Ishikawa (cell line): ENCODE data around the gene CD6.
A peak's percentile ranks its signal among the peaks of the same experiment; 100 is the strongest.

ENCODE experiments used
- CEBPB ChIP-seq: IDR thresholded peaks from 2 replicates; pipeline ENCODE4 v1.6.1; 2012
- CREB1 ChIP-seq: IDR thresholded peaks from 2 replicates; pipeline ENCODE4 v1.6.1; 2012; ENCODE audit warnings: low read depth
- EGR1 ChIP-seq: IDR thresholded peaks from 2 replicates; pipeline ENCODE4 v1.6.1; 2012
- EP300 ChIP-seq: IDR thresholded peaks from 2 replicates; pipeline ENCODE4 v1.6.1; 2012; ENCODE audit warnings: borderline replicate concordance
- FOXM1 ChIP-seq: IDR thresholded peaks from 2 replicates; pipeline ENCODE4 v1.6.1; 2012; ENCODE audit warnings: low read depth, borderline replicate concordance
- NFIC ChIP-seq: IDR thresholded peaks from 2 replicates; pipeline ENCODE4 v1.6.1; 2012
- RAD21 ChIP-seq: IDR thresholded peaks from 2 replicates; pipeline ENCODE4 v1.6.1; 2012; ENCODE audit warnings: low read depth
- REST ChIP-seq: IDR thresholded peaks from 2 replicates; pipeline ENCODE4 v1.6.1; 2012; ENCODE audit warnings: low read depth, mild to moderate bottlenecking
- TAF1 ChIP-seq: IDR thresholded peaks from 2 replicates; pipeline ENCODE4 v1.6.1; 2012; ENCODE audit warnings: low read depth, mild to moderate bottlenecking
- TCF12 ChIP-seq: IDR thresholded peaks from 2 replicates; pipeline ENCODE4 v1.6.1; 2012; ENCODE audit warnings: low read depth
- TEAD4 ChIP-seq: IDR thresholded peaks from 2 replicates; pipeline ENCODE4 v1.6.1; 2012
- USF1 ChIP-seq: IDR thresholded peaks from 2 replicates; pipeline ENCODE4 v1.6.1; 2012
- YY1 ChIP-seq: IDR thresholded peaks from 2 replicates; pipeline ENCODE4 v1.6.1; 2012; ENCODE audit warnings: low read depth
- ZBTB7A ChIP-seq: IDR thresholded peaks from 2 replicates; pipeline ENCODE4 v1.6.1; 2012; ENCODE audit warnings: low read depth
- TF ChIP-seq, protein P1 (sequence below): IDR thresholded peaks from 2 replicates; pipeline ENCODE4 v1.6.1; 2012

CD6 gene

DNA sequence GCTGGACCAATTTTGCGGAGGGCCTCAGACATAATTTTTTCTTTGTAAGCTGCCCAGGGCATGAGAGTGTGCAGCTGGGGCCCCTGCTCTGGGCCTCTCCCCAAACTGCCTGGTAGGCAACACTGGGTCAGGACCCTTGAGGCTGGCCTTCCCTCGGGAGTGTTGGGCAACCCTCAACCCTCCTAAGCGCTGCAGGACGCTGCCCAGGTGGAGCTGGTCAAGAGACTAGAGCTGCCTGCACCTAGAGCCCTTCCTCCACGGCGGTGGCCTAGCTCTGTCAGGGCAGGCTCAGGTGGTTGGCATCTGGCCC is 47.7 kb upstream of the CD6 start:
- TF ChIP-seq, protein P1, sequence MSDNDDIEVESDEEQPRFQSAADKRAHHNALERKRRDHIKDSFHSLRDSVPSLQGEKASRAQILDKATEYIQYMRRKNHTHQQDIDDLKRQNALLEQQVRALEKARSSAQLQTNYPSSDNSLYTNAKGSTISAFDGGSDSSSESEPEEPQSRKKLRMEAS = no peak
- TF ChIP-seq TCF12 = no peak
- TF ChIP-seq EP300 = no peak
- TF ChIP-seq EGR1 = no peak
- TF ChIP-seq ZBTB7A = no peak

DNA sequence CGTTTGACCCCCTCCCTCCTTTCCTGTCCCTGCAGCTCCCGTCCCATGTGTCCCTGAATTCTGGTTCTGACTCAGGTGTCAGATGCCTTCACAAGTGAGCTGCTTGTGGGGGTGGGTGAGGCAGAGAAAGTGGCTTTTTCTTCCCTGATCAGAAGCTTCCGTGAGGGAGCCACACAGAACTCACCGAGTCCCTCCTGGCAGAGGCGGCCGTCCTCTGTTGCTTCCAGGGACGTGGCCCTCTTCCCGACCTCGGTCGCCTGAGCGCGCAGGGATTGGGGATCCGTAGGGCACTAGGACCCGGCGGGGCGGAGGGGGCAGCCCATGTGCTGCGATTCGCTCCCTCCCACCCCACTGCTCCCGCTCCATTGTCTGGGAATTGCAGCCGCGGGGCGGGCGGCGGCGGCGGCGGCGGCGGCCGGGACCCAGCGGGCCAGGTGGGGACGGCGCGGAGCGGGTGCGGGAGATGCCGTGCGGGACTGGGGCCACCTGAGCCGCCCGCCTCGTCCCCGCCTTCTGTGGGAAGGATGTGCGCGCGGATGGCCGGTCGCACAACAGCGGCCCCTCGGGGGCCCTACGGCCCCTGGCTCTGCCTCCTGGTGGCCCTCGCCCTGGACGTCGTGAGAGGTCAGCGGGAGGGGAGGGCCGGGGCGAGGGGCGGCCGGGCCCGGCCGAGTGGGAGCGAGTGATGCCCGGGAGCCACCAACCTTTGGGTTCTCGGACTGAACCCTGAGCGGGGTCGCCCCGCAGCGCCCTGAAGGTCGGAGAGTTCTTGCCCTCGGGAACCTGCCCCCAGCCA is 47.2 kb upstream of the CD6 start, which contains the start of gene TMEM132A:
TMEM132A (plus strand) TSS at position 351 of the 796 bp plus-strand sequence; CDS start at position 525, 174 bp downstream.
- TF ChIP-seq RAD21 (no peak; the same call in 1 of the 2 replicates), TCF12 (peak; percentile 19; the same call in 1 of the 2 replicates), FOXM1 (no peak), EP300 (peak; percentile 49; the same call in 1 of the 2 replicates), YY1 (0 out of 2 replicates have a peak, but pooled peaks have one; percentile 26), CEBPB (no peak), USF1 (peak; percentile 82), ZBTB7A (peak; percentile 84), REST (no peak), EGR1 (no peak), CREB1 (no peak), TAF1 (0 out of 2 replicates have a peak, but pooled peaks have one; percentile 44), NFIC (no peak), TEAD4 (0 out of 2 replicates have a peak, but pooled peaks have one; percentile 11)
- TF ChIP-seq, protein P1 = peak; percentile 95

DNA sequence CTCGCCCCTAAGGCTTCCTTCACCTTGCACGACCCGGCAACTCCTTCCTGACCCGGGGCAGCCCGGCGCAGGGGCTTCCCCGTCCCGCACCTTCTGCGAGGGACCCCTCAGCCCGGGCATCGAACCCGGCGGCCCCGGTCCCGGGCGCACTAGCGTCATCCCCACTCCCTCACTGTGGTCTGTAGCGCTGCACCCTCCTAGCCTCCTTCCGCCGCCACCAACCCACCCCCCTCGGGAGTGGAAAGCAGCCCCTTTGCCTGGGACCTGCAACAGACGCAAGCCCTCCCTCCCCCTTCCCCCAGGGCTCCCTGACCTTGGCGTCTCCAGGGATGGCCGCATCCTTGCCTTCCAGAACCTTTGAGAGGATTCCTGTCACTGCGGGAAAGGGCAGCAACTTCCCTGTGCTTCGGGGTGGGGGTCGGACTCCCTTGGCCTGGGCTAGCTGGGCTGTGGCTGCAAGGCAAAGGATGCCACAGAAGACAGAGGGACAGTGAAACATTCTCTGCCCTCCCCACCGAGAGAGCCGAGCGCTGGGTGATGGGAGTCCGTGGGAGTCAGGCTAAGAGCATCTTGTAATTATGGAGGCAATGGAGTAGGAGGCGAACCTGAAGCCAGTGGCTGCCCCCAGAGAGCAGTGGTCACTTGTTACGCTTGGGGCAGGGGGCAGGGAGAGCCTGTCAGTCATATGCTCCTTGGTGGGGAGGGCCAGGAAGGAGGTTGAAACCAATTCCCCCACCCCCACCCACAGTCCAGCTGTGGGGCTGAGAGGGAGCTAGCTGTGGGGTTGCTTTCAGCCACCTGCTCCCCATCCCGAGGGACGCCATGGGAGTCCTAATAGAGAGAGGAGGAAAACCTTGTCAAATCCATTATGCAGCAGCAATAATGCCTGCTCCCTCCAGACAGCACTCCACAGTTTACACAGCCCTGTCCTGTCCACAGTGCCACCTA is 46.3 kb upstream of the CD6 start:
- TF ChIP-seq, protein P1 = no peak
- TF ChIP-seq TEAD4 (no peak), ZBTB7A (no peak; the same call in 1 of the 2 replicates), EGR1 (no peak), CREB1 (no peak), RAD21 (no peak), EP300 (no peak), NFIC (no peak), YY1 (no peak), TAF1 (no peak), TCF12 (no peak), CEBPB (no peak), USF1 (no peak), REST (no peak), FOXM1 (no peak)

GRCh38 chr11:60925868-60926267 is 45.6 kb upstream of the CD6 start:
- no peak for TF ChIP-seq TCF12
- TF ChIP-seq RAD21 = no peak
- no peak for TF ChIP-seq ZBTB7A
- no peak for TF ChIP-seq REST
- no peak for TF ChIP-seq USF1
- TF ChIP-seq, protein P1 = no peak
- TF ChIP-seq CREB1 = no peak
- no peak for TF ChIP-seq TEAD4
- no peak for TF ChIP-seq FOXM1
- TF ChIP-seq YY1 = no peak
- TF ChIP-seq NFIC = no peak
